Esophagus mucosa (tissue), 1 donor: ENCODE measurements around the gene CCDC33. TPM values are rescaled to one million over a fixed set of nuclear protein-coding genes. Genes with fewer than 3 reads are reported as not detected.

ENCODE experiments used
- ATAC-seq: fragments of 200-7000 bp; cut with Tn5 transposase; one replicate; pipeline ENCODE4 v1.9.1; 2020
- total RNA-seq: library from RNA; stranded (reverse); gene quantifications from one replicate; pipeline ENCODE4 v1.2.4, GENCODE V29; 2023
- donor health status: DM: yes; HTN: yes; CAD: no.

The CCDC33 gene
- total RNA-seq, 1 donor from 2014 or later = 0.32 TPM

DNA sequence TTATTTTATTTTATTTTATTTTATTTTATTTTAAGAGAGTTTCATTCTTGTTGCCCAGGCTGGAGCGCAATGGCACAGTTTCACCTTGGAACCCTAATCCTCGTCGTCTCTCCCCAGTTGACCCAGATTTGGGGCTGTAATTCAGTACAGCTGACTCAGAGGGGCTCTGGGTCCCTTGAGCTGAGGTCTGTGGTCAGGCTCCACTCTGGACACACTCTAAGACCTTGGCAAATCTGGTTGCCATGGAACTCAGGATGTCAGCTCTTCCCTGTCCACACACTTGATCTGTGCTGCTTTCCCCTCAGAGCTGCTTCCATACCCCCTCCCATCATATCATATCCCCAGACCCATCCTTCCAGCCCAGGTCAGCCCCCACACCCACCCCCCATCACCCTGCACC, 132.0 kb downstream of the CCDC33 start:
- no peak for ATAC-seq

DNA sequence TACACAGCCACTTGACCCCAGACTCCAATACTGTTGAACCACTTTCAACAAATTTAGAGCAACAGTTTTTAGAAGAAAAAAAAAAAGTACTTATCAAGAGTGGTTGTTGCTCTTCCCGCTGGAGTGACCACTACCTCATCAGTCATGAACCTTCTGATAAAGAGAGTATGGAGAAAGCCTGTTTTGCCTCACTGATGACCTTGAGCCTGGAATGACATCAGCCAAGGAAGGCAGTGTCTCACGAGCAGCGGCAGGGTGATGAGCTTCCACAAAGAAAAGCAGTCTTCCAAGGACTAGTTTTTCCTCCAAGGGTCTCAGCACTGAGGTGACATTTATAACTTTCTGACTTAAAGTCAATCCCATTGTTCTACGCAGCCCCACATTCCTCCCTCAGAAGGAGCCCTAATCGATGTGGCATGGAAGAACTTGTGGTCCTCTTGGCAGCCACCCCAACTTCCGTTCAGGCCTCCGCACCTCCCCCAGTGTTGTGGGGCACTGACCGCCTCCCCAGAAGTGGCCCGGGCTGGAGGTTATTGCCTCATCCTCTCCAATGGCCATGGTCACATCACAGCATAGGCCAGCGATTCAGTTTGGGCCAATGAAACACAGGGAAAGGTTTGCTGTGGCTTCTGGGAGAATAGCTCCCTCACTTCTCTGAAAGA, 133.1 kb downstream of the CCDC33 start:
- no peak for ATAC-seq

DNA sequence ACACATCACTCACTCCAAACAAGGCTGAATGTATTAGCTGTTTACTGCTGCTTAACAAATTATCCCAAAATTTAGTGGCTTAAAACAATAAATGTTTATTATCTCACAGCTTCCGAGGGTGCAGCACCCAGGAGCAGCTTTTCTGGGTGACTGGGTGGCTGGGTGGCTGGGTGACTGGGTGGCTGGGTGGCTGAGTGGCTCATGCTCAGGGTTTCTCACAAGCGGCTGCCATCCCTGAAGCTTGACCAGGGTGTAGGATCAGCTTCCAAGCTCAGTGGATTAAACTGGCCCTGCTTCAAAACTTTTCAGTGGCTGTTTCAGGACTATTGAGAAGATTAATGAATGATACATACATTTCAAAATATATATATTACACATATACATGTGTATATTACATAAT, 133.6 kb downstream of the CCDC33 start:
- no peak for ATAC-seq

DNA sequence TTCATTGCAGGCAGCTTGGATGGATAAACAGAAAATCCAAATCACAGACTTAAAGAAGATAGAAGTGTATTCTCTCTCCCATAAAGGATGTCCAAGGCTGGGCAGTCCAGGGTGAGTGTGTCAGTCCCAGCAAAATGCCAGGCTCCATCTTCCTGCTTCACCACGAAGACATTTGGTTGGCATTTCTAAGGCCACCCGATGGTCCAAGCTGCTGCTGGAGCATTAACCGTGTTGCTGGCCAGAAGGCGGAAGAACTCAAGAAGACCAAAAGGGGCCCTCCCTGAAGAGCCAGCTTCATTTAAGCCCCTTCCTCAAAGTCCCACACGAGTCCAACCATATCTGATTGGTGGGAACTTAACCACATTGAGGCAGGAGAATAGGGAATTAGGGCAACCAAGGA, 134.3 kb downstream of the CCDC33 start:
- ATAC-seq = no peak

DNA sequence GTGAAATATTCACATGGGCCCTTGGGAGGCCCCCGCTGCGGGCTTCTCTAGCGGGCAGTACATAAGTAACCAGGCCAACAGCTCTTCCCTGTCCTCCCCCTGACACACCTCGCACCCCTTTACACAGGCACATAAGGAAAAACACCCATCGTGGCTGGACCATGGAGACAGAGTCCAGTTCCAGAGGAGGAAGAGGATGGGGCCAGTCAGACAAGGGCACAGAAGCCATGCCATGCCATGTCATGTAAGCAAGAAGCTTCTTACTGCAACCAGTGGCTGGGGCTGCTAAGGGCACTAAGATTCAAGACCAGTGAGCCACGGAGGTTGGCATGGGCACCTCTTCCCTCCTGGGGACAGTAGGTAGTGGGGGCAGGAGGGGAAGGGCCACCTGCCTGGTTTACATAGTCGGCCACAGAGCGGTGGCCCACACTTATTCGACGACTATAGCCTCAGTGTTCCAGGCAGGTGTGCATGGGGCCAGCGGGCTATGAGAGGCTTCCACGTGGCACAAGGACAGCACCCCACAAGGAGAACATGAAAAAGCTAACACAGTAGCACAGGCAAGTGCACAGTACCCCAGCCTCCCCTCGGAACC, 137.0 kb downstream of the CCDC33 start:
- ATAC-seq = no peak

DNA sequence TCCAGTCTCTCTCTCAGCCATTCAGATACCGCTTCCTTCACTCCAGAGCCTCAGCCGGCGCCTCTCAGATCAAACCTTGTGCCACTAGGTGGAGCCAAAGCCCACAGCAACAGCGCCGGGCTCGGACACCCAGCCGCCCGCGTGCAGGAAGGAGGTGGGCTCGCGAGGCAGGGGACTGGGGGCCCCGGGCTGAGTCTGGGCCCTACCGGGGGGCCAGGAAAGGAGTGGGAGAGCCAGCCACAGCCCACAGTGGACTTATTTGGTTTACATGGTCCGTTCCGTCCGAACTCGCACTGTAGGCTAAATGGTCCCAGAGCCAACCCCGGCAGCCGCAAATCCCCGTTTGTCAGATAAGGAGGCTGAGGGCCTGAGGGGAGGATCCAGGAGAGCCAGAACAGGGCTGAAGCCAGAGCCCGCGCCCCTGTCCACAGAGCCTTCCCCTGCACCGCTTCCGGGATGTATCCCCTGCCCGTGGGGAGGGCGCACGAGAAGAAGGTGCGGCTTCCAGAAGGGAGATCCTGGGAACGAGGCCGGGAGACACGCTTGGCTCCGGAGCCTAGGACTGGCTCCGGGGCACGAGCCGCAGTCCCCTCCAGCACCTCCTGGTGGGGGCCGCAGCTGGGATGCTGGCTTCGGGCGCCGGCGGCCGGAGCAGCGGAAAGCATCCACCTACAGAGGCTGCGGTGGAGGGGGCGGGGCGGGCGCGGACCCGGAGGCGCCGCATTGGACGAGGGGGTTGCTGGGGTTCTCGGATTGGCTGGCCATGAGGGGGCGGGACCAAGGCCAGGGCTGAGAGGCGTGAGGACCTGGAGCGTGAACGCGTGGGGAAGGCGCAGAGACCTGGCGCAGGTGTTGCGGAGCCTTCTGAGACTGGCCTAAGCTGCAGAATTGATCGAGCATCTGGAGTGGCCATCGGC, 137.9 kb downstream of the CCDC33 start:
- peak; percentile 96 for ATAC-seq

DNA sequence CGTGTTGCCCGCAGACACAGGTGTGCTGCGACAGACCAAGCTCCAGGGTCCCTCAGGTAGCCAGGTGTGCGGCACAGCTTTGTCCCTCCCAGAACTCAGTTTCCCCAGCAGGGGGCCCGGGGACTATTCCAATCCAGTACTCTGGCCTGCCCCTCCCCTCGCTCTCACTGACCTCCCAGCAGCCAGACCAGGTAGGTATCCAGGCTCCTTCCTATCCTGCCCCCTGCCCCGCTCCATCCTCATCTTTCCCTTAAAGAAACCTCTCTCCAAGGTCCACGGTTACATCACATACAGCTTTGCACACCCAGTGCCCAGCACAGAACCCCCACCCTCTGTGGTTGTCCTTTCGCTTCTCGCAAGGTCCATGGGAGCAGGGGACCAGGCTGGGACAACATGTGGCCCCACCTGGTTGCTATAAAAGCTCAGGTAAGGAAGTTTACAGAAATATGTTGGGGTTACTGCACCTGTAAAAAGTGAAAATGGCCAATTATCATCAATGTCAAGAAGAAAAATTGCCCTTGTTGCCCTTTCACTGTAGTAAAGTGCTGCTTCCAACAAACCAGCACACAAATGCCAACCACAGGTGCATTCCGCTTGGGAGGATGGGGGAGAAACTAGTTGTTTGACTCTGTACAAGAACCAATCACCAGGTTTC, 138.6 kb downstream of the CCDC33 start:
- ATAC-seq = peak; percentile 1

DNA sequence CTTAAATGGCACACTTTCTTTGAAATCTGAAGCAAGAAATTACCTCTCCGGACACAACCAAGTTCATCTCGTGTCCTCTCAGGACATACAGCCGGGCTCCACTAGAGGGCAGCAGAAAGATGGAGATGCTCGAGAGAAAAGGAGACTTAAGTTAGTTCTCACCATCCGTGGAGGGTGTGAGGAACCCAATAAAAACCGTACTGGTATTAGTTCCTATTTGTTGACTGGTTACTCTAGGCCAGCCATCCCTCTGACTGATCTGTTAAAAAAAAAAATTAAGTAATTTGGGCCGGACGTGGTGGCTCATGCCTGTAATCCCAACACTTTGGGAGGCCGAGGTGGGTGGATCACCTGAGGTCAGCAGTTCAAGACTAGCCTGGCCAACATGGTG, 139.2 kb downstream of the CCDC33 start:
- peak; percentile 56 for ATAC-seq

DNA sequence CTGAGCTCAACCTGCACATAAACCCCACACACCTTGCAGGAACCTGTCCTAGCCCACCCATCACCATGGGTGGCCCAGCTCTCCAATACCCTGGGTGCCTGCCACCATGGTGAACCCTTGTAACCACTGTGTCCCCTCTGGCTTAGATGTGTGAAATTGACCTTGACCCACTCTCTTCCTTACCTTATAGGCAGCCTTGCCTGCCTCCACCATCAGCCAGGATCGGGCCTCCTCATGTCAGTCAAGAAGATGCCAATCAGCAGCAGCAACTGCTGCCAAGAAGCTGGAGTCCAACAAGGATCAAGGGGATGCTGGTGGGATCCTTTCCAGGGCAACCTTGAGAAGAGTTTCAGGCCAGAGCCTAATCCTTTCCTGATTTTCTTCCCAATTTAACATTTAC, 140.1 kb downstream of the CCDC33 start:
- no peak for ATAC-seq

DNA sequence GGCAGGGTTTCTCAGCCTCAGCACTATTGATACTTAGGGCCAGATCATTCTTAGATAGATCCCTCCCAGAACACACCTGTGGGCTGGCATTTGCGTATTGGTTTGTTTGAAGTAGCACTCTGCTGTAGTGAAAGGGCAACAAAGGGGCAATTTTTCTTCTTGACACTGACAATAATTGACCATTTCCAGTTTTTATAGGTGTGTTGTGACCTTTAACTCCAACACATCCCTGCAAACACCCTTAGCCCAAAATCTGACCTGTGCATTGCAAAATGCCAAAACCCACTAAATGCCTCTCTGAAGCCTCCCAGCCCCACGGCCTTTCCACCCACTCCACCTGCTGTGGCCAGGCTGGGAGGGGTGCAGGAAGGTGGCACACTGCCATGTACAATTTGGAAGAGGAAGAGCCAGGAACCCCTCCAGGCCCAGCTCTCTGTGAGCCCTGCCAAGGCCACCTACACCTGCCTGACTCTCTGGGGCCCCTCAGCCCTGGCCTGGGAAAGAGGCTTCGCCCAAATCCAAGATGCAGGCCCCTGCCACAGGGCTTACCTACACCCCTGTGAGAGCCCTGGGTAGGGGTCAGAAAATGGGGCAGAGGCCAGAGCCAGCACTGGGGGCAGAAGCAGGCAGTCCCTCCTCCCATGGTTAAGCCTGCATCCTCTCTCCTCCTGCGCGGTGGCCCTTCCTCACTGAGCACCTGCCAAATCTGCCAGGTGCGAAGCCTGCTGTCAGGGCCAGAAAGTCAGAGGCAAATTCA, 140.9 kb downstream of the CCDC33 start:
- no peak for ATAC-seq

DNA sequence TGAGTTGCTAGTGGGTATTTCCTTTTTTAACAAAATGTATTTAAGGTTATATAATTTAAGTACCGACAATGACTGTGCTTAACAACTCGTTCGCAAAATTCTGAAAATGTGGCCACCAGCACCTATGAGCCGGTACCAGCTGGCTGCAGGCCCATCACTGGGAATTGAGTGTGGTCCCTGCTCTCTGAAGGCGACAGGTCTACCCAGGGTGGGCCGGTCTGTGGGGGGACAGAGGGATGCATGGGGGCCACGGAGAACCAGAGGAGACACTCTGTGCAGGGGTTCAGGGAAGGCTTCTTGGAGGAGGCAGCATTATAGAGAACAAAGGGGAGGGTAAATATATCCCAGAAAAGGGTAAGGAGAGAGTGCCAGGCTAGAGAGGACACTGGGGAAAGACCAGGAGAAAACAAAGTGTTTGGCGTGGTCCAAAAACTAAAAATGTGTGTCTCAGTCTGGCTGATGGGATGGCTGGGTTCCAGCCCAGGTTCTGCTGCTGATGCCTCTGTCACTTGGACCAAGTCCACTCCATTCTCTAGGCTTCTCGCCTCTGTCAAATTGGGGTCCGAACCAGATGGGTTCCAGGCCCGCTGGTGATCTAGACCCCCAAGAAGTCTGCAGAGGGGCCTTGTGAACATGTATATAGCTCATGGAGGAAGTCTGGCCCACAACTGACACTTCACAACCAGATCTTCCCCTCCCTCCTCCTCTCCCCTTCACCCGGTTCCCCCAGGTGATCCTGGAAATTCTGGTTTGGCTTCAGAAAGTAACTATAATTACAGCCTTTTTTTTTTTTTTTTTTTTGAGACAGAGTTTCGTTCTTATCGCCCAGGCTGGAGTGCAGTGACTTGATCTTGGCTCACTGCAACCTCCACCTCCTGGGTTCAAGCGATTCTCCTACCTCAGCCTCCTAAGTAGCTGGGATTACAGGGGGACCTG, 142.0 kb downstream of the CCDC33 start:
- no peak for ATAC-seq

DNA sequence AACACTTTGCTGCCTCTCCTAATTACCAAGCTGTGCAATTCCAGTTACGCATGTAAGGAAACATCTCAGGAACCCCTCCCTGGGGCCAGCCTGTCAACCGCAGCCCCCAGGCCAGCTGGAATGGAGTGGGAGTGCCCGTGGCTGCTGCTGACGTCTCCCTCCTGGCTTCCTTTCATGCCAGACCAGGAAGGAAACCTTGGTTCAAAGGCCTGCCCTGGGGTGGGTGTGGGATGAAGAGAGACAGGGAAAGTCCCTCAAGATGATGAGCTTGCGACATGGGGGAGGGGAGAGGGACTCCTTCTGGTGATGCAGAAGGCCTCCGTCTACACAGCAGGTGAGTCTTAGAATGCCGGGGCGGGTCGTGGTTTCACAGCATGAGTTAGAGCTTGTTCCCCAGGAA, 142.7 kb downstream of the CCDC33 start:
- peak; percentile 2 for ATAC-seq

DNA sequence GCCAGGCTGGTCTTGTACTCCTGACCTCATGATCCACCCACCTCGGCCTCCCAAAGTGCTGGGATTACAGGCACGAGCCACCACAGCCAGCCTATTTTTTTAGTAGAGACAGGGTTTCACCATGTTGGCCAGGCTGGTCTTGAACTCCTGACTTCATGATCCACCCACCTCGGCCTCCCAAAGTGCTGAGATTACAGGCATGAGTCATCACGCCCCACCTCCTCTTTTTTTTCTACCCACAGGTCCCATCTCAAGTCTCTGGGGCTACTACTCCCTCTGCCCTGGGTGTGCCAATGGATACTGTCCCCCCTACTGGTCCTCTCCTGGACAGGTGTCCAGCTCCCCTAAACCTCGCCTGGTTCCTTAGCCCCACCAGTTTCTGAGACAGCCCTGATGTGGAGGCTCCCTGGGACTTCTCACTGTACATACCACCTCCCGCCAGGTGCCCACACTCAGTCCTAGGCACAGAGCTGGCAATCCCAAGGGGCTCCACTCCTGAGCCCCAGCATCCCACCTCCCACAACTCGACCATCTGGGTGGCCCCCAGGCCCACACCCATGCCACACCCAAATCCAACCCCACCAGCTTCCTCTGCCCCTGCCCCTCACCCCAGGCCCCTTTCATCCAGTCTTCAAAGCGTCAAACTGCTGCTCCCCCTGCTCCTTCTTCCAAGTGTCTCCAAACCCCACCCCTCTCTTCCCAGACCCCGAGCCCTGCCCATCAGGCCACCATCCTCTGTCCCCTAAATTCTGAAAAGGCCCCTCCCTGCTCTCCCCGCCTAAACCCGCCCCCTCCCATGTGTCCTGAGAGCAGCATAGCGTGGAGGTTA, 144.4 kb downstream of the CCDC33 start:
- no peak for ATAC-seq

DNA sequence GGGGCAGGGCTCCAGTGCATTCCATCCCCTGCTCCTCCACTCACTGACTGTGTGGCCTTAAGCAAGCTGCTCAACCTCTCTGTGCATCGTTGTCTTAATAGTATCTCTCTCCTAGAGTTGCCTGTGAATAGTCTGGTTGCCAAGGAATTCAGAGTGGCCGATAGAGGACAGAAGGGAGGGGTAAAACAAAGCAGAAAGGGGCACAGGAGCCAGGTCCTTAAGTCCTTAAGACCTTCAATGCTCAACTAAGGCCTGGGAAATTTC, 145.0 kb downstream of the CCDC33 start:
- no peak for ATAC-seq

DNA sequence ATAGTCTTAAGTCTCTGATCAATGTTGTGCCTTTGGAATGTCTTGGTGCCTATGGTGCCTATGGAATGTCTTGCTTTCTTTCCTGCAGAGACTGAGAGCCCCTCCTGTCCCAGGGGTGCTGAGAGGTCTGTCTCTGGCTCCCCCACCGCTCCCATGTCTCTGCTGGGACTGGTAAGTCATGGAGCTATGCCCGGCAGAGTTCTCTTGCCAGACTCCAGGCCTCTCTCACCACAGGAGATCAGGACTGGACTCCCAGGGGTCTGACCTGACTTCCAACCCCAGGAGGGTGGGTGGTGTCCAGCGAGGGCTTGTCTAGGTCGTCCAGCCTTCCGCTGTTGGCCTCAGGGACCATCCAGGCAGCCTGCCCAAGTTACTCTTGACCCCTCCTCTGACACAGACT, 145.4 kb downstream of the CCDC33 start:
- ATAC-seq = no peak

DNA sequence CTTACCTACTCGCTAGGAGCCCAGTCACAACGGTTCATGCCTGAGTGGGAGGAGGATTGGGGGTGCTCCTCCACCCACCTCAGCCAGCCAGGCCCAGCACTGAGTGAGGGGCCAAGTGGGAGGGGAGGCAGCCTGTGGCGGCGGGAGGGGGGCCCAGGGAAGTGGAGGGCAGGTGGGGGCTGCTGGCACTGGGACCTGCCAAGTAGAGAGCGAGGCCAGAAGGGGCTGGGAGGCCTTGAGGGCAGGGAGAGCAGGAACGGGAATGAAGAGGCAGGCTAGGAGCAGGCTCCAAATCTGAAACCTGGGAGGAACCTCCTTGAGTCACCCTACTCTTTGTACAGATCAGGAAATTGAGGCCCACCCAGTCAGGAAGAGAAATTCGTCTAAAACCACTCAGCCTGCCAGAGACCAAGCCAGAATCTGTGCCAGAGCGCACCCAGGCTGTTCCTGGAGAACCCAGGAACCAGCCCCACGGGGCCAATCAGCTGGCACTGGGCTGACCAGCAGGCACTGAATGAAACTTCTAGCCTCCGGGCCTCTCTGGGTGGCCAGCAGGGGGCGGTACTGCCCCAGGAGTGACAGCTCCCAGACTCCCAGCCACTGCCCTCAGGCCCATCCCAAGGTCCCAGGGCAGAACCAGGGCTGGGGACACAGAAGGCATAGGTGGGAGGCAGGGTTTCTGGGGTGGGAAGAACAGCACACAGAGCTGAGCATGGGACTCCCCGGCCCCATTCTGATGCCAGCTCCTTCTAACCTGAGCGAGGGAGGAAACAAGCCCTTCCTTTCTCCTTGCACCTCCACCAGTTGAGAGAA, 146.1 kb downstream of the CCDC33 start:
- peak; percentile 67 for ATAC-seq

DNA sequence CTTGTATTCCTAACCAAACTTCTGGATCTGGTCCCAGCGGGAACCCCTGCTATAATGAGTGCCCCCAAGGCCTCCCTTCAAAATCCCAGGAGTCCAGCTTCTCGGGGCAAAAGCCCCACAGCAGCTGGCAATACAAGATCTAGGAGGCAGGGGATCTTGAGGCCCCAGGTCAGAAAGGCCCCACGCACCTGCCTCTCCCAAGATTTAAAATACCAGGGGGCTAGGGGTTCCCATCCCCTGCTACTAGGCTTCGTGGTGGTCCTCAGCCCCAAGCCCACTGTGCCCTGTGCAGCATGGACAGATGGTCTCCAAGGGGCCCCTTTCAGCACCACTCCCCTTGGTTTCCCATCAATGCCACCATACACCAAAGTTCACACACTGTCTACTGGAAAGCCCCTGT, 147.2 kb downstream of the CCDC33 start:
- no peak for ATAC-seq

DNA sequence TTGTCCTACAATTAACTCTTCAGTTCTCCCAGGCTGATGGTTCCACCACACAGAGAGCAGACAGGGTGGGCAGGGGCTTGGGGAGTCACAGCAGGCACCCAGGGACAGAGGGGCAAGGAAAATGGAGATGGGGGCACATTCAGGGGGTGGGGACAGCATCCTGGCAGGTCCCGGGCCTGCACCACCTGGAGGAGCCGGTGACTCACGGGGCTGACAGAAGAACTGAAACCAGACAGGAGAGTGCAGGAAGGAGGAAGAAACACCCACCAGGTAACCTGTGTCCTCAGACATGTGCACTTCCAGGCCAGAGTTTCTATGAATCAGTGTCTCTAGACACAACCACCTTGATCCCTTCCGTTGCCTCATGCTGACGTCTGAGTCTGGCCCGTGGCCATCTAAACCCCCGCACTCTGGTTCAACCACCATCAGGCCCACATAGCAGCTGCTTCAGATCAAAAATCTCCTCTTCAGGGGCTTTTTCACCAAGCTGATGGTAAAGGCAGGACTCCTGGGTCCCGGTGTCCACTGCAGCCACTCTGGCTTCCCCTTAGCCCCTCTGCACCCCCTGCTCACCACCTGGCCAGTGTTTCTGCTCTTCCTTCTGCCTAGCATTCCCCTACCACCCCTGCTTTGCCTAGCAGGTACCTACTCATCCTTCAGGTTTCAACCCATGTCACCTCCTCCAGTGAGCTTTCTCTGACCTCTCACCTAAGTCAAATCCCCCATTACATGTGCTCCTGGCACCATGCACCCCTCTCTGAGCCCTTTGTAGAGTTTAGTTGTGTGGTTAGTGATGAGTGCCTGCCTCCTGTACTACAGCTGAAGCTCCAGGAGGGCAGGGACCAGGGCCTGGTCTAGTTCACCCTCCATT, 147.8 kb downstream of the CCDC33 start:
- peak; percentile 70 for ATAC-seq

DNA sequence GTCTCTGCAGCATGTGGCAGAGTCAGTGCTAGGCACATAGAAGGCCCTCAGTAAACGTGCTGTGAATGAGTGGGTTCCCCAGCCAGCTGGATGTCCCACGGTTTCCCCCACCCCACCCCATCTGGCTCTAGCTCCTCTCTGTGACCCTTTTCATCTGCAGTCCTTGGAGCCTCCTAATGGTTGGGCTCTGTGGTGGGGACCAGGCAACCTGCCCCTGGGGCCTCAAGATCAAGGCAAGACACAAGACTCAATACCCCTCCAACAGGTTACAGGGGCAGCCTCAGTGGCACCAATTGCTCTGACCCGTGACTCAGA, 148.4 kb downstream of the CCDC33 start:
- ATAC-seq = no peak
